Activated CD8-positive, alpha-beta memory T cell treated with anti-CD3 and anti-CD28 coated beads, Interleukin-2, amount 10 ng/mL, durations not matched to agents 7 days and 5 days (primary cell): ENCODE results near the gene LMOD2. TPM values are rescaled to one million over a fixed set of nuclear protein-coding genes. Genes with fewer than 3 reads are reported as not detected.

ENCODE experiments used
- ATAC-seq: fragments of 150-1000 bp; cut with Tn5 transposase; one replicate; pipeline ENCODE4 v1.10.0; 2021; ENCODE audit warnings: moderate library complexity
- CTCF ChIA-PET: fragments of 350-600 bp; sonication (Branson Sonifier 250); formaldehyde crosslinking; loops from one replicate; lab custom pipeline; 2021; ENCODE audit warnings: antibody characterized with exemption; lab: Charles Lee
- DNase-seq: peaks from one replicate; pipeline ENCODE4 v3.0.0-alpha.2; 2020
- H3K27ac Mint-ChIP-seq: one replicate; pipeline ENCODE4 v1.8.0; 2021; ENCODE audit warnings: mild to moderate bottlenecking, mixed read lengths
- H3K27me3 Mint-ChIP-seq: one replicate; pipeline ENCODE4 v1.8.0; 2021; ENCODE audit warnings: mixed read lengths
- H3K36me3 Mint-ChIP-seq: one replicate; pipeline ENCODE4 v1.8.0; 2021; ENCODE audit warnings: mild to moderate bottlenecking, mixed read lengths
- H3K4me1 Mint-ChIP-seq: one replicate; pipeline ENCODE4 v1.8.0; 2021; ENCODE audit warnings: mixed read lengths
- H3K4me3 Mint-ChIP-seq: one replicate; pipeline ENCODE4 v1.8.0; 2021; ENCODE audit warnings: mild to moderate bottlenecking, moderate library complexity, mixed read lengths
- H3K9me3 Mint-ChIP-seq: one replicate; pipeline ENCODE4 v1.8.0; 2022; ENCODE audit warnings: low read depth, mixed read lengths
- total RNA-seq, 2 experiments: library from RNA; stranded (reverse); gene quantifications; one replicate each; pipeline ENCODE4 v1.2.3, GENCODE V29; 2021

LMOD2 gene
- total RNA-seq, 2 experiments from 2014 or later: not detected

GRCh38 chr7:123687161-123687560 lies 31.5 kb downstream of the LMOD2 start:
- no peaks in the 10 kb centered on the region for H3K4me1 Mint-ChIP-seq
- CTCF ChIA-PET: no interaction called here
- no peaks in the 10 kb centered on the region for H3K27me3 Mint-ChIP-seq
- DNase-seq: no peak
- no peaks in the 10 kb centered on the region for H3K9me3 Mint-ChIP-seq
- no peak for ATAC-seq
- no peak overlapping the region for H3K4me3 Mint-ChIP-seq
- no peak overlapping the region for H3K27ac Mint-ChIP-seq
- H3K36me3 Mint-ChIP-seq: peaks cover 18% of the 10 kb centered on the region

DNA sequence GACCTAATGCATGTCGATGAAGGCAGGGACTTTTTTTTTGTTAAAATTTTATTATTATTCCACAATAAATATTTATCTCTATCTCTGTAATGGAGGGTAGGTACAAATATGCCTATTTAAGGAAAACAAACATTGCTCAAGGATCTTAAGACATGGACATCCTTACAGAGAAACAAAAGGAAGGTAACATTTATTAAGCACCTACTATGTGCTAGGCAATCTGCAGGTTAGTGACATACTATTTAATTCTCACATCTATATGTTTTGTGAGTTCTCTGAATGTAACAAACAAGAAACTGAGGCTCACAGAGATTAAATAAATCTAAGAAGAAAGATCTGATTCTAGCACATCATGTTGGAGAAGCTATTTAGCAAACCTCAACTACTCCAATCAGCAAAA lies 32.1 kb downstream of the LMOD2 start:
- peaks cover 23% of the 10 kb centered on the region for H3K36me3 Mint-ChIP-seq
- no peaks in the 10 kb centered on the region for H3K27me3 Mint-ChIP-seq
- DNase-seq (no peak), ATAC-seq (no peak)
- CTCF ChIA-PET: interaction anchor here (1.2 kb wide), 1 partner anchor 14 kb away, joined by 4 read pairs; no protein-coding TSS in a partner anchor
- H3K4me1 Mint-ChIP-seq: no peaks in the 10 kb centered on the region
- no peak overlapping the region for H3K4me3 Mint-ChIP-seq
- no peak overlapping the region for H3K27ac Mint-ChIP-seq
- no peaks in the 10 kb centered on the region for H3K9me3 Mint-ChIP-seq

GRCh38 chr7:123689250-123689649 lies 33.6 kb downstream of the LMOD2 start:
- H3K4me3 Mint-ChIP-seq: no peak overlapping the region
- no peak overlapping the region for H3K27ac Mint-ChIP-seq
- DNase-seq (no peak), ATAC-seq (no peak)
- H3K9me3 Mint-ChIP-seq: no peaks in the 10 kb centered on the region
- CTCF ChIA-PET: no interaction called here
- H3K4me1 Mint-ChIP-seq: no peaks in the 10 kb centered on the region
- no peaks in the 10 kb centered on the region for H3K27me3 Mint-ChIP-seq
- peaks cover 20% of the 10 kb centered on the region for H3K36me3 Mint-ChIP-seq

GRCh38 chr7:123690550-123690949 lies 34.9 kb downstream of the LMOD2 start:
- CTCF ChIA-PET: interaction anchor here (1.3 to 3.3 kb wide), 2 partner anchors 11 to 27 kb away, joined by 3 to 22 read pairs; no protein-coding TSS in a partner anchor

DNA sequence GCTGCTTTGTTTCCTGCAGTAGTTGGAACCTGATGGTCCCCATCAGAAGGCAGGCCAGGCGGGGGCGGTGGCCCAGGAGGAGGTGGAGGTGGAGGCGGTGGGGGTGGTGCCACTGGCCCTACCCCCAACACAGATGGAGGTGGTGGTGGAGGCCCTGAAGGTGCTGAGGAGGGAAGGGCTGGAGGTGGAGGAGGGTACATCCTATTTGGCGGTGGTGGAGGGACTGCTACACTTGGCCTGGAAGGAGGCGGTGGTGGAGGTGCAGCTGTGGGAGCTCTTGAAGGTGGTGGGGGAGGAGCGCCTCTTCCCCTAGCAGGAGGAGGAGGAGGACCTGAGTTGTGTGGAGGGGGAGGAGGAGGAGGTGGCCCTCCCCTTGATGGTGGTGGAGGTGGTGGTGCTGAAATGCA lies 36.8 kb downstream of the LMOD2 start:
- DNase-seq (no peak), ATAC-seq (no peak)
- H3K9me3 Mint-ChIP-seq: no peaks in the 10 kb centered on the region
- CTCF ChIA-PET: interaction anchor here (0.9 to 3.3 kb wide), 3 partner anchors 9 to 79 kb away, joined by 3 to 22 read pairs (median 3); no protein-coding TSS in a partner anchor
- no peak overlapping the region for H3K27ac Mint-ChIP-seq
- no peaks in the 10 kb centered on the region for H3K27me3 Mint-ChIP-seq
- peaks cover 9% of the 10 kb centered on the region for H3K4me1 Mint-ChIP-seq
- no peak overlapping the region for H3K4me3 Mint-ChIP-seq
- H3K36me3 Mint-ChIP-seq: peaks cover 24% of the 10 kb centered on the region

More at GRCh38 chr7:123690550-123690949, 34.9 kb downstream of the LMOD2 start:
- peaks cover 3% of the 10 kb centered on the region for H3K4me1 Mint-ChIP-seq
- no peak for ATAC-seq
- DNase-seq: no peak
- H3K27me3 Mint-ChIP-seq: no peaks in the 10 kb centered on the region
- H3K4me3 Mint-ChIP-seq: no peak overlapping the region
- no peaks in the 10 kb centered on the region for H3K9me3 Mint-ChIP-seq
- no peak overlapping the region for H3K27ac Mint-ChIP-seq
- H3K36me3 Mint-ChIP-seq: peaks cover 21% of the 10 kb centered on the region

DNA sequence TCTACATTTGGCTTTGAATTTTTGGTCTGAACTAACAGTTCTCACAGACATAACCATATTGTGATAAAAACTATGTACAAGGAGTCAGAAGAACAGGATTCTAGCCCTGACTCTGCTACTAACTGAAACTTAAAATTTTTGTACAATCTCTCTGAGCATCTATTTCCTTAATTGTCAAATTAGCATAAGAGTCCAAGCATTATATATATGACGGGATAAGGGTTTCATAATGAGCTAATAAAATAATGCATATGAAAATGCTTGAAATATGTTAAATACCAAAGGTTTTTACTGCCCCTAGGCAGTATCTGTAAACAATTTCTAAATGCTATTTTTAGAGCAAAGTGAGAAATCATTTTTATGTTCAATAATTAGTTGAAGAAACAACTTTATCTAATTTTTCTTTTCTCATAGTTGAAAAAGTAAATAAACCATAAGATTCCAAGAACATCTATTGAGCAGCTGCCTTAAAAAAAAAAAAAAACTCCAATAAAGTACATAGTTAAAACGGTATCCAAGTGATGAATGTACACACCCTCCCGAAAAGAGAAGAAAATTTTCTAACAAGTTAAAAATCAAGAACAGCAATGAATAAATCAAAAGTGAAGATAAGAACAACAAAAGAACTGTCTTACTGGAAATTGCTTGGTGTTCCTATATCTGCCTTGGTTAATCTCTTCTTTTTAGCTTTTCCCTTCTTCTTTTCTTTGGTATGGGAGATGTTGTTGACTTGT lies 40.4 kb downstream of the LMOD2 start:
- Mint-ChIP-seq H3K27ac (no peak overlapping the region), H3K9me3 (no peaks in the 10 kb centered on the region), H3K4me3 (no peak overlapping the region), H3K27me3 (no peaks in the 10 kb centered on the region), H3K4me1 (peaks cover 9% of the 10 kb centered on the region), H3K36me3 (peaks cover 33% of the 10 kb centered on the region)
- ATAC-seq: no peak
- no peak for DNase-seq
- CTCF ChIA-PET: no interaction called here

- ATAC-seq: no peak
- CTCF ChIA-PET: interaction anchor here (1.2 kb wide), 2 partner anchors 11 to 14 kb away, joined by 3 to 5 read pairs; no protein-coding TSS in a partner anchor
- Mint-ChIP-seq H3K9me3 (no peaks in the 10 kb centered on the region), H3K4me1 (peaks cover 11% of the 10 kb centered on the region), H3K27ac (peak overlapping the region; percentile 3), H3K4me3 (no peak overlapping the region), H3K36me3 (peaks cover 26% of the 10 kb centered on the region), H3K27me3 (no peaks in the 10 kb centered on the region)
- no peak for DNase-seq
Measured at GRCh38 chr7:123705211-123705901, 49.7 kb downstream of the LMOD2 start.

GRCh38 chr7:123709525-123709924 lies 53.9 kb downstream of the LMOD2 start:
- H3K27me3 Mint-ChIP-seq: no peaks in the 10 kb centered on the region
- peaks cover 44% of the 10 kb centered on the region for H3K4me1 Mint-ChIP-seq
- ATAC-seq: no peak
- H3K4me3 Mint-ChIP-seq: no peak overlapping the region
- no peaks in the 10 kb centered on the region for H3K9me3 Mint-ChIP-seq
- CTCF ChIA-PET: interaction anchor here (0.6 to 1.5 kb wide), 3 partner anchors 8 to 215 kb away, joined by 3 read pairs; no protein-coding TSS in a partner anchor
- no peak overlapping the region for H3K27ac Mint-ChIP-seq
- H3K36me3 Mint-ChIP-seq: peaks cover 27% of the 10 kb centered on the region
- no peak for DNase-seq

DNA sequence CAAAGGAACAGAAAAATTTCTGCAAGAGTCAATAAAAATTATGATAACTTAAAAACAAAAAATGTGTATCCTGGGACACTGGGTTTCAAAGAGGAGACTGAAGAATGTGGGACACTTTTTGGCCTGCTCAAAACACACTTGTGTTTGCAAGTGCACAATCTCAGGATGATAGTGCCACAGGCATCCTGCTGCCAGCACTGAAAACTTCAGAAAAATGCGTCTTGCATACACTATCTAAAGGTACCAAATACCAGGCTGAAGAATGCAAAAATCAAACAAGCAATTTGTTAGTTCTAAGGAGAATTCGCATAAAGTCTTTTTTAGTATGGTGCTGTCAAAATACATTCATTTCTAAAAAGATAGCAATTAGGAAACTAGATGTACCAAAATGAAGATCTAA lies 55.0 kb downstream of the LMOD2 start:
- DNase-seq: no peak
- H3K27me3 Mint-ChIP-seq: no peaks in the 10 kb centered on the region
- no peaks in the 10 kb centered on the region for H3K9me3 Mint-ChIP-seq
- H3K36me3 Mint-ChIP-seq: peaks cover 25% of the 10 kb centered on the region
- ATAC-seq: peak; percentile 30
- H3K4me1 Mint-ChIP-seq: peaks cover 52% of the 10 kb centered on the region
- CTCF ChIA-PET: interaction anchor here (1.1 kb wide), 1 partner anchor 216 kb away, joined by 3 read pairs; no protein-coding TSS in a partner anchor
- H3K27ac Mint-ChIP-seq: peak overlapping the region; percentile 49
- H3K4me3 Mint-ChIP-seq: peak overlapping the region; percentile 22

- Mint-ChIP-seq H3K36me3 (peaks cover 22% of the 10 kb centered on the region), H3K9me3 (no peaks in the 10 kb centered on the region), H3K27me3 (no peaks in the 10 kb centered on the region), H3K27ac (peak overlapping the region; percentile 83), H3K4me3 (no peak overlapping the region), H3K4me1 (peaks cover 52% of the 10 kb centered on the region)
- ATAC-seq (peak; percentile 69), DNase-seq (no peak)
- CTCF ChIA-PET: interaction anchor here (1.4 kb wide), 1 partner anchor 10 kb away, joined by 6 read pairs; no protein-coding TSS in a partner anchor
Measured at GRCh38 chr7:123711832-123712293, 56.2 kb downstream of the LMOD2 start.

GRCh38 chr7:123712619-123713018 lies 57.0 kb downstream of the LMOD2 start:
- Mint-ChIP-seq H3K4me1 (peaks cover 52% of the 10 kb centered on the region), H3K27ac (no peak overlapping the region), H3K27me3 (no peaks in the 10 kb centered on the region), H3K4me3 (no peak overlapping the region), H3K36me3 (peaks cover 21% of the 10 kb centered on the region), H3K9me3 (no peaks in the 10 kb centered on the region)
- CTCF ChIA-PET: interaction anchor here (1.4 kb wide), 1 partner anchor 11 kb away, joined by 6 read pairs; no protein-coding TSS in a partner anchor
- ATAC-seq (no peak), DNase-seq (no peak)
